ENCODE results near the gene LTC4S.

- TF ChIP-seq, protein P1, sequence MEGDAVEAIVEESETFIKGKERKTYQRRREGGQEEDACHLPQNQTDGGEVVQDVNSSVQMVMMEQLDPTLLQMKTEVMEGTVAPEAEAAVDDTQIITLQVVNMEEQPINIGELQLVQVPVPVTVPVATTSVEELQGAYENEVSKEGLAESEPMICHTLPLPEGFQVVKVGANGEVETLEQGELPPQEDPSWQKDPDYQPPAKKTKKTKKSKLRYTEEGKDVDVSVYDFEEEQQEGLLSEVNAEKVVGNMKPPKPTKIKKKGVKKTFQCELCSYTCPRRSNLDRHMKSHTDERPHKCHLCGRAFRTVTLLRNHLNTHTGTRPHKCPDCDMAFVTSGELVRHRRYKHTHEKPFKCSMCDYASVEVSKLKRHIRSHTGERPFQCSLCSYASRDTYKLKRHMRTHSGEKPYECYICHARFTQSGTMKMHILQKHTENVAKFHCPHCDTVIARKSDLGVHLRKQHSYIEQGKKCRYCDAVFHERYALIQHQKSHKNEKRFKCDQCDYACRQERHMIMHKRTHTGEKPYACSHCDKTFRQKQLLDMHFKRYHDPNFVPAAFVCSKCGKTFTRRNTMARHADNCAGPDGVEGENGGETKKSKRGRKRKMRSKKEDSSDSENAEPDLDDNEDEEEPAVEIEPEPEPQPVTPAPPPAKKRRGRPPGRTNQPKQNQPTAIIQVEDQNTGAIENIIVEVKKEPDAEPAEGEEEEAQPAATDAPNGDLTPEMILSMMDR (IDR thresholded peaks at IDR 0.05; ENCODE audit: poor library complexity): no peak
- TF ChIP-seq EZH2 (IDR thresholded peaks at IDR 0.05; ENCODE audit: borderline replicate concordance) (no peak), EZH2phosphoT487 (IDR thresholded peaks at IDR 0.05; ENCODE audit: low read depth, severe bottlenecking, unreplicated experiment) (no peak)
Measured at GRCh38 chr5:179833709-179834070, 39.9 kb downstream of the LTC4S start.

Measured in hepatocyte (in vitro differentiated cells).